ENCODE results near the gene XCL1.

GRCh38 chr1:168554603-168555483, 21.6 kb upstream of the XCL1 start:
- TF ChIP-seq POLR2AphosphoS5 (IDR thresholded peaks at IDR 0.05; ENCODE audit: low read depth, low read length) (no peak), TAF1 (IDR thresholded peaks at IDR 0.05; ENCODE audit: borderline replicate concordance, insufficient read depth, low read length) (no peak)
